ENCODE measurements around the gene COL18A1. TPM values are rescaled to one million over a fixed set of nuclear protein-coding genes. Genes with fewer than 3 reads are reported as not detected.

Gene COL18A1
- total RNA-seq, 1 experiment from 2014 or later, result 3.3 TPM

GRCh38 chr21:45517249-45518065, 112.5 kb downstream of the COL18A1 start:
- CTCF ChIA-PET, result no interaction called here
- no peak overlapping the region for H3K4me3 ChIP-seq (ENCODE audit: low read depth, low read length, poor library complexity, severe bottlenecking)

GRCh38 chr21:45518742-45519141, 113.8 kb downstream of the COL18A1 start:
- H3K9me3 ChIP-seq (ENCODE audit: low read depth, low read length, poor library complexity, severe bottlenecking), result peaks cover 38% of the 10 kb centered on the region
- H3K4me1 ChIP-seq (ENCODE audit: insufficient read depth, low read length, poor library complexity, severe bottlenecking), result no peaks in the 10 kb centered on the region
- H3K4me3 ChIP-seq (ENCODE audit: low read depth, low read length, poor library complexity, severe bottlenecking), result no peak overlapping the region
- no peak overlapping the region for H3K27ac ChIP-seq (ENCODE audit: low read depth, low read length, poor library complexity, severe bottlenecking)
- no peak for DNase-seq (ENCODE audit: low spot score)
- no TSS peak for BruUV-seq (replicated peaks)
- intact Hi-C loops (cut with micrococcal nuclease; ENCODE audit: unreplicated experiment), result no loop called here
- no peaks in the 10 kb centered on the region for H3K27me3 ChIP-seq (replicated peaks; ENCODE audit: insufficient read depth, low read depth, low read length, poor library complexity)
- ChIA-PET CTCF (no interaction called here), POLR2A (ENCODE audit: low non-redundant PET) (no interaction called here)
- TF ChIP-seq EZH2 (IDR thresholded peaks at IDR 0.05; ENCODE audit: borderline replicate concordance, low read depth, low read length, poor library complexity, severe bottlenecking), result no peak
- TF ChIP-seq CTCF (conservative IDR thresholded peaks at IDR 0.05; ENCODE audit: low read depth, low read length), result no peak
- peaks cover 65% of the 10 kb centered on the region for H3K36me3 ChIP-seq (ENCODE audit: insufficient read depth, low read length, poor library complexity, severe bottlenecking)

More at GRCh38 chr21:45517249-45518065, 112.5 kb downstream of the COL18A1 start:
- DNase-seq (ENCODE audit: low spot score), result no peak
- Histone ChIP-seq H3K4me1 (ENCODE audit: insufficient read depth, low read length, poor library complexity, severe bottlenecking) (no peaks in the 10 kb centered on the region), H3K27ac (ENCODE audit: low read depth, low read length, poor library complexity, severe bottlenecking) (no peak overlapping the region), H3K36me3 (ENCODE audit: insufficient read depth, low read length, poor library complexity, severe bottlenecking) (peaks cover 63% of the 10 kb centered on the region), H3K9me3 (ENCODE audit: low read depth, low read length, poor library complexity, severe bottlenecking) (peaks cover 38% of the 10 kb centered on the region), H3K27me3 (replicated peaks; ENCODE audit: insufficient read depth, low read depth, low read length, poor library complexity) (no peaks in the 10 kb centered on the region)
- intact Hi-C loops (cut with micrococcal nuclease; ENCODE audit: unreplicated experiment), result no loop called here
- POLR2A ChIA-PET (ENCODE audit: low non-redundant PET), result no interaction called here
- TF ChIP-seq EZH2 (IDR thresholded peaks at IDR 0.05; ENCODE audit: borderline replicate concordance, low read depth, low read length, poor library complexity, severe bottlenecking) (no peak), CTCF (conservative IDR thresholded peaks at IDR 0.05; ENCODE audit: low read depth, low read length) (no peak)
- no TSS peak for BruUV-seq (replicated peaks)

- ChIA-PET CTCF (no interaction called here), POLR2A (ENCODE audit: low non-redundant PET) (no interaction called here)
- TF ChIP-seq CTCF (conservative IDR thresholded peaks at IDR 0.05; ENCODE audit: low read depth, low read length) (no peak), EZH2 (IDR thresholded peaks at IDR 0.05; ENCODE audit: borderline replicate concordance, low read depth, low read length, poor library complexity, severe bottlenecking) (no peak)
- BruUV-seq (replicated peaks), result no TSS peak
- no peak for DNase-seq (ENCODE audit: low spot score)
- Histone ChIP-seq H3K9me3 (ENCODE audit: low read depth, low read length, poor library complexity, severe bottlenecking) (peaks cover 38% of the 10 kb centered on the region), H3K4me1 (ENCODE audit: insufficient read depth, low read length, poor library complexity, severe bottlenecking) (no peaks in the 10 kb centered on the region), H3K4me3 (ENCODE audit: low read depth, low read length, poor library complexity, severe bottlenecking) (no peak overlapping the region), H3K27ac (ENCODE audit: low read depth, low read length, poor library complexity, severe bottlenecking) (no peak overlapping the region), H3K27me3 (replicated peaks; ENCODE audit: insufficient read depth, low read depth, low read length, poor library complexity) (no peaks in the 10 kb centered on the region), H3K36me3 (ENCODE audit: insufficient read depth, low read length, poor library complexity, severe bottlenecking) (peaks cover 64% of the 10 kb centered on the region)
- intact Hi-C loops (cut with micrococcal nuclease; ENCODE audit: unreplicated experiment), result no loop called here
These were observed 114.2 kb downstream of the COL18A1 start for GRCh38 chr21:45519182-45519581.
